HEK293 (cell line): Measurements from ENCODE around the gene LHB.

Source experiments
- CTCF ChIA-PET: fragments of 350-600 bp; formaldehyde crosslinking; extraction: SDS; loops from one replicate; lab custom pipeline; 2021; ENCODE audit warnings: antibody characterized with exemption; lab: Yijun Ruan, JAX
- POLR2A ChIA-PET: fragments of 300-600 bp; formaldehyde crosslinking; extraction: SDS; loops from one replicate; lab custom pipeline; 2020; ENCODE audit warnings: antibody characterized with exemption, inconsistent platforms; lab: Yijun Ruan, JAX
- H3K27ac ChIP-seq: fragments of 200-500 bp; sonication (Bioruptor generic); 2 replicates; pipeline ENCODE4 v1.5.1; 2014; ENCODE audit warnings: low read depth, low read length, control low read depth, inconsistent platforms; ENCODE audit errors: extremely low read depth
- H3K36me3 ChIP-seq, 2 experiments: fragments of 200-500 bp in 1 of 2; sonication (Bioruptor generic) in 1 of 2; 1 replicate in 1 of 2; 2 replicates in 1 of 2; pipeline ENCODE4 v1.5.1; 2014 to 2017; ENCODE audit warnings: inconsistent platforms in 2 of 2, low read length in 2 of 2; ENCODE audit not compliant: control insufficient read depth in 2 of 2, insufficient read depth in 1 of 2
- H3K4me1 ChIP-seq: fragments of 200-500 bp; sonication (Bioruptor generic); 2 replicates; pipeline ENCODE4 v1.5.1; 2014; ENCODE audit warnings: mild to moderate bottlenecking, low read length, inconsistent platforms; ENCODE audit not compliant: control insufficient read depth, insufficient read depth
- H3K4me3 ChIP-seq: 2 replicates; pipeline ENCODE4 v1.5.1; 2011; ENCODE audit warnings: low read depth, mild to moderate bottlenecking, control low read depth, low read length, moderate library complexity
- H3K9me3 ChIP-seq: fragments of 200-500 bp; sonication (Bioruptor generic); 2 replicates; pipeline ENCODE4 v1.5.1; 2014; ENCODE audit warnings: low read depth, low read length, inconsistent platforms; ENCODE audit not compliant: control insufficient read depth, insufficient read depth
- AEBP2 ChIP-seq: fragments of 450-650 bp; formaldehyde crosslinking; IDR thresholded peaks from 2 replicates; pipeline ENCODE4 v1.5.1; 2016; ENCODE audit warnings: missing biosample characterization, missing genetic modification characterization, borderline replicate concordance
- IKZF3 ChIP-seq: fragments of 450-650 bp; IDR thresholded peaks from 2 replicates; pipeline ENCODE4 v1.5.0; 2018; ENCODE audit warnings: missing biosample characterization, mild to moderate bottlenecking, missing genetic modification characterization, moderate library complexity
- KLF10 ChIP-seq: fragments of 450-650 bp; IDR thresholded peaks from 2 replicates; pipeline ENCODE4 v1.5.1; 2018; ENCODE audit warnings: missing biosample characterization, mild to moderate bottlenecking, missing genetic modification characterization
- PRDM2 ChIP-seq: fragments of 450-650 bp; formaldehyde crosslinking; IDR thresholded peaks from 2 replicates; pipeline ENCODE4 v1.5.1; 2016; ENCODE audit warnings: missing biosample characterization, missing genetic modification characterization, borderline replicate concordance
- ZBTB44 ChIP-seq: fragments of 450-650 bp; IDR thresholded peaks from 2 replicates; pipeline ENCODE4 v1.5.1; 2018; ENCODE audit warnings: missing biosample characterization, mild to moderate bottlenecking, missing genetic modification characterization
- ZBTB7A ChIP-seq: fragments of 450-650 bp; formaldehyde crosslinking; IDR thresholded peaks from 2 replicates; pipeline ENCODE4 v1.5.1; 2016; ENCODE audit warnings: low read depth, missing biosample characterization, missing genetic modification characterization
- ZNF366 ChIP-seq: fragments of 450-650 bp; formaldehyde crosslinking; conservative IDR thresholded peaks from 2 replicates; pipeline ENCODE4 v1.5.1; 2016; ENCODE audit warnings: missing biosample characterization, missing genetic modification characterization
- ZNF398 ChIP-seq: fragments of 450-650 bp; formaldehyde crosslinking; IDR thresholded peaks from 2 replicates; pipeline ENCODE4 v1.5.1; 2017; ENCODE audit warnings: missing biosample characterization, missing genetic modification characterization
- ZNF48 ChIP-seq: fragments of 450-650 bp; formaldehyde crosslinking; IDR thresholded peaks from 2 replicates; pipeline ENCODE4 v1.5.1; 2016; ENCODE audit warnings: missing biosample characterization, missing genetic modification characterization
- ZNF529 ChIP-seq: fragments of 450-650 bp; formaldehyde crosslinking; IDR thresholded peaks from 2 replicates; pipeline ENCODE4 v1.5.1; 2017; ENCODE audit warnings: missing genetic modification characterization, missing biosample characterization; ENCODE audit not compliant: insufficient replicate concordance
- ZNF560 ChIP-seq: fragments of 450-650 bp; formaldehyde crosslinking; IDR thresholded peaks from 2 replicates; pipeline ENCODE4 v1.5.1; 2017; ENCODE audit warnings: missing biosample characterization, missing genetic modification characterization, borderline replicate concordance
- ZNF580 ChIP-seq: fragments of 450-650 bp; formaldehyde crosslinking; IDR thresholded peaks from 2 replicates; pipeline ENCODE4 v1.5.1; 2016; ENCODE audit warnings: missing biosample characterization, missing genetic modification characterization
- ZNF785 ChIP-seq: fragments of 450-650 bp; formaldehyde crosslinking; IDR thresholded peaks from 2 replicates; pipeline ENCODE4 v1.5.1; 2016; ENCODE audit warnings: missing biosample characterization, missing genetic modification characterization
- ZSCAN23 ChIP-seq: fragments of 450-650 bp; formaldehyde crosslinking; IDR thresholded peaks from 2 replicates; pipeline ENCODE4 v1.5.1; 2016; ENCODE audit warnings: missing biosample characterization, missing genetic modification characterization
- ZSCAN5A ChIP-seq: fragments of 450-650 bp; formaldehyde crosslinking; IDR thresholded peaks from 2 replicates; pipeline ENCODE4 v1.5.1; 2016; ENCODE audit warnings: missing biosample characterization, missing genetic modification characterization

LHB gene

GRCh38 chr19:49017041-49017665, at the start of gene LHB:
TSS of gene LHB (minus strand) at chr19:49017091. CDS start at chr19:49017081, 10 bp downstream.
- POLR2A ChIA-PET: interaction anchor here (0.6 to 1.5 kb wide), 2 partner anchors 24 to 1582 kb away, joined by 7 to 8 read pairs; partner anchors contain the start of genes GYS1 and RUVBL2
- TF ChIP-seq ZNF560 (tag by site-specific recombination) (no peak), ZBTB7A (no peak), ZNF529 (tag by site-specific recombination) (no peak)
- TF ChIP-seq, all 188 proteins: peak for 0
- H3K4me1 ChIP-seq: peaks cover 8% of the 10 kb centered on the region
- CTCF ChIA-PET: interaction anchor here (0.5 to 3.1 kb wide), 9 partner anchors 9 to 229 kb away, joined by 3 to 26 read pairs (median 4); partner anchors contain the start of gene CGB2
- H3K4me3 ChIP-seq: peak within 1 kb of the TSS; percentile 24
- no peaks in the 10 kb centered on the region for H3K9me3 ChIP-seq
- no peak within 1 kb of the TSS; the same call in 1 of the 2 replicates for H3K27ac ChIP-seq
- peaks cover 11 to 38% of the 10 kb centered on the region in 2 experiments; a peak in 2 of 3 replicates for H3K36me3 ChIP-seq

- no peak for TF ChIP-seq ZSCAN23 (tag by site-specific recombination)
- TF ChIP-seq ZNF366 (tag by site-specific recombination): peak; percentile 11; the same call in 1 of the 2 replicates
- TF ChIP-seq AEBP2: no peak
- no peak for TF ChIP-seq PRDM2
- no peak for TF ChIP-seq ZSCAN5A (tag by site-specific recombination)
- no peak for TF ChIP-seq ZNF48
- TF ChIP-seq KLF10: no peak
- TF ChIP-seq ZNF785 (tag by site-specific recombination): no peak
- TF ChIP-seq IKZF3 (tag by site-specific recombination): 0 out of 2 replicates have a peak, but pooled peaks have one; percentile 30
- no peak for TF ChIP-seq ZNF580
- no peak for TF ChIP-seq ZBTB44 (tag by site-specific recombination)
- TF ChIP-seq ZNF398 (tag by site-specific recombination): no peak; the same call in 1 of the 2 replicates
- POLR2A ChIA-PET: interaction anchor here (0.5 to 2.0 kb wide), 4 partner anchors 10 to 73 kb away, joined by 3 to 12 read pairs (median 6); partner anchors contain the start of genes GYS1, LIN7B and RUVBL2
- H3K4me3 ChIP-seq: no peak overlapping the region
- H3K9me3 ChIP-seq: no peaks in the 10 kb centered on the region
- H3K36me3 ChIP-seq: no peaks in the 10 kb centered on the region
- H3K27ac ChIP-seq: no peak overlapping the region
- peaks cover 6% of the 10 kb centered on the region for H3K4me1 ChIP-seq
- CTCF ChIA-PET: interaction anchor here (0.6 to 1.7 kb wide), 11 partner anchors 8 to 442 kb away, joined by 3 to 9 read pairs (median 4); no protein-coding TSS in a partner anchor
Measured at GRCh38 chr19:49065905-49066512, 49.1 kb upstream of the LHB start.
